Common myeloid progenitor, CD34-positive (primary cell): Measurements from ENCODE around the gene TNIK.

ENCODE experiments used
- CTCF ChIA-PET: fragments of 350-600 bp; sonication (Branson Sonifier 250); formaldehyde crosslinking; loops from one replicate; lab custom pipeline; 2021; ENCODE audit warnings: antibody characterized with exemption; lab: Charles Lee
- POLR2A ChIA-PET: fragments of 350-600 bp; sonication (Branson Sonifier 250); formaldehyde crosslinking; loops from one replicate; lab custom pipeline; 2021; ENCODE audit warnings: antibody characterized with exemption; lab: Charles Lee
- DNase-seq, 3 donors: peaks; one replicate each; pipeline versions ENCODE4 v3.0.0 to v3.0.0-alpha.2; 2013
- H3K27ac ChIP-seq, 2 experiments: 1 replicate in 1 of 2; 2 replicates in 1 of 2; pipeline ENCODE4 v1.7.0; 2013; ENCODE audit warnings: inconsistent platforms in 2 of 2, low read length in 2 of 2, mild to moderate bottlenecking in 2 of 2, low read depth in 1 of 2, moderate library complexity in 1 of 2; ENCODE audit not compliant: severe bottlenecking in 2 of 2, insufficient read depth in 1 of 2, poor library complexity in 1 of 2
- H3K27me3 ChIP-seq, 5 experiments: replicated peaks in 2 of 5; 1 replicate in 3 of 5; 2 replicates in 2 of 5; pipeline versions ENCODE4 v1.6.1 to v1.7.0; 2013; ENCODE audit warnings: low read length in 4 of 5, mild to moderate bottlenecking in 2 of 5, moderate library complexity in 2 of 5, inconsistent platforms in 1 of 5; ENCODE audit not compliant: insufficient read depth in 5 of 5, control insufficient read depth in 4 of 5
- H3K36me3 ChIP-seq, 4 experiments: 1 replicate in 2 of 4; 2 replicates in 2 of 4; pipeline versions ENCODE4 v1.6.1 to v1.7.0; 2013; ENCODE audit warnings: low read length in 3 of 4, control low read depth in 1 of 4, mild to moderate bottlenecking in 1 of 4; ENCODE audit not compliant: control insufficient read depth in 4 of 4, insufficient read depth in 4 of 4
- H3K4me1 ChIP-seq, 4 experiments: 1 replicate in 3 of 4; 2 replicates in 1 of 4; pipeline versions ENCODE4 v1.6.1 to v1.7.1; 2013; ENCODE audit warnings: low read length in 3 of 4, mild to moderate bottlenecking in 3 of 4, control low read depth in 1 of 4, inconsistent platforms in 1 of 4, moderate library complexity in 1 of 4; ENCODE audit not compliant: control insufficient read depth in 4 of 4, insufficient read depth in 4 of 4; ENCODE audit errors: control extremely low read depth in 1 of 4
- H3K4me3 ChIP-seq, 7 experiments: 1 replicate in 4 of 7; 2 replicates in 3 of 7; pipeline versions ENCODE4 v1.5.1 to v1.7.0; 2013; ENCODE audit warnings: mild to moderate bottlenecking in 7 of 7, low read length in 6 of 7, moderate library complexity in 6 of 7, inconsistent platforms in 2 of 7, low read depth in 2 of 7, control low read depth in 1 of 7; ENCODE audit not compliant: insufficient read depth in 4 of 7, control insufficient read depth in 1 of 7; ENCODE audit errors: extremely low read depth in 1 of 7
- H3K9me3 ChIP-seq, 5 experiments: 1 replicate in 4 of 5; 2 replicates in 1 of 5; pipeline versions ENCODE4 v1.6.1 to v1.7.1; 2013; ENCODE audit warnings: low read length in 4 of 5, mild to moderate bottlenecking in 2 of 5, inconsistent platforms in 1 of 5, low read depth in 1 of 5, moderate library complexity in 1 of 5; ENCODE audit not compliant: control insufficient read depth in 4 of 5, insufficient read depth in 2 of 5; ENCODE audit errors: control extremely low read depth in 1 of 5
- WGBS: methylation state at CpG from one replicate; pipeline ENCODE4 v1.1.5; 2013; ENCODE audit not compliant: insufficient coverage; 5-methylcytosine and 5-hydroxymethylcytosine counted together

Gene TNIK

GRCh38 chr3:171334465-171334811, 125.8 kb downstream of the TNIK start:
- WGBS = 100% methylated on average over 1 of the region's 2 CpGs
- H3K36me3 ChIP-seq = no peaks in the 10 kb centered on the region
- CTCF ChIA-PET = interaction anchor here (0.6 to 0.9 kb wide), 3 partner anchors 10 to 285 kb away, joined by 3 to 4 read pairs (median 3); no protein-coding TSS in a partner anchor
- no peak overlapping the region for H3K27ac ChIP-seq
- no peak overlapping the region for H3K4me3 ChIP-seq
- H3K27me3 ChIP-seq = no peaks in the 10 kb centered on the region
- peaks cover 0 to 3% (median under 1%) of the 10 kb centered on the region in 4 experiments for H3K4me1 ChIP-seq
- POLR2A ChIA-PET = no interaction called here
- H3K9me3 ChIP-seq = no peaks in the 10 kb centered on the region
- DNase-seq = no peak

GRCh38 chr3:171333784-171334464, 126.3 kb downstream of the TNIK start:
- H3K27me3 ChIP-seq = no peaks in the 10 kb centered on the region
- H3K27ac ChIP-seq = no peak overlapping the region
- POLR2A ChIA-PET = no interaction called here
- 94% methylated on average over 6 of the region's 9 CpGs for WGBS
- CTCF ChIA-PET = interaction anchor here (0.6 to 0.9 kb wide), 3 partner anchors 11 to 284 kb away, joined by 3 to 4 read pairs (median 3); no protein-coding TSS in a partner anchor
- DNase-seq = no peak
- H3K4me1 ChIP-seq = peaks cover 0 to 3% (median under 1%) of the 10 kb centered on the region in 4 experiments
- no peaks in the 10 kb centered on the region for H3K36me3 ChIP-seq
- H3K4me3 ChIP-seq = no peak overlapping the region
- no peaks in the 10 kb centered on the region for H3K9me3 ChIP-seq

- Histone ChIP-seq H3K36me3 (no peaks in the 10 kb centered on the region), H3K4me3 (no peak overlapping the region), H3K4me1 (peaks cover 0 to 20% (median 7%) of the 10 kb centered on the region in 4 experiments), H3K27ac (no peak overlapping the region), H3K9me3 (no peaks in the 10 kb centered on the region), H3K27me3 (no peaks in the 10 kb centered on the region)
- 100% methylated on average over 2 of the region's 3 CpGs for WGBS
- ChIA-PET POLR2A (no interaction called here), CTCF (interaction anchor here (0.6 to 1.0 kb wide), 2 partner anchors 10 to 51 kb away, joined by 3 to 4 read pairs; no protein-coding TSS in a partner anchor)
- DNase-seq = no peak
Observed at GRCh38 chr3:171330938-171331337, 129.3 kb downstream of the TNIK start.

- Histone ChIP-seq H3K4me1 (peaks cover 0 to 20% (median 7%) of the 10 kb centered on the region in 4 experiments), H3K36me3 (no peaks in the 10 kb centered on the region), H3K27ac (no peak overlapping the region), H3K27me3 (no peaks in the 10 kb centered on the region), H3K9me3 (no peaks in the 10 kb centered on the region), H3K4me3 (no peak overlapping the region)
- 100% methylated on average over 1 of the region's 4 CpGs for WGBS
- DNase-seq = no peak
- ChIA-PET CTCF (no interaction called here), POLR2A (no interaction called here)
Observed at GRCh38 chr3:171329746-171330145, 130.5 kb downstream of the TNIK start.

- POLR2A ChIA-PET = no interaction called here
- no peak overlapping the region for H3K4me3 ChIP-seq
- H3K9me3 ChIP-seq = no peaks in the 10 kb centered on the region
- H3K4me1 ChIP-seq = peaks cover 0 to 17% (median 6%) of the 10 kb centered on the region in 4 experiments
- H3K27ac ChIP-seq = no peak overlapping the region
- H3K27me3 ChIP-seq = no peaks in the 10 kb centered on the region
- CTCF ChIA-PET = interaction anchor here (0.8 to 1.6 kb wide), 2 partner anchors 12 to 56 kb away, joined by 3 to 5 read pairs; no protein-coding TSS in a partner anchor
- WGBS = 61% methylated on average over 3 of the region's 3 CpGs
- no peaks in the 10 kb centered on the region for H3K36me3 ChIP-seq
- DNase-seq = peak; percentile 52 to 79 (median 72)
Observed at GRCh38 chr3:171328419-171329082, 131.7 kb downstream of the TNIK start.

GRCh38 chr3:171327441-171328174, 132.6 kb downstream of the TNIK start:
- H3K27ac ChIP-seq = no peak overlapping the region
- POLR2A ChIA-PET = no interaction called here
- H3K27me3 ChIP-seq = no peaks in the 10 kb centered on the region
- peaks cover 0 to 17% (median 6%) of the 10 kb centered on the region in 4 experiments for H3K4me1 ChIP-seq
- H3K36me3 ChIP-seq = no peaks in the 10 kb centered on the region
- no peak overlapping the region for H3K4me3 ChIP-seq
- CTCF ChIA-PET = interaction anchor here (1.6 kb wide), 1 partner anchor 13 kb away, joined by 5 read pairs; no protein-coding TSS in a partner anchor
- DNase-seq = peak in 1 of 3 donors; percentile 24
- H3K9me3 ChIP-seq = no peaks in the 10 kb centered on the region
- WGBS = 77% methylated on average over 4 of the region's 7 CpGs
